ENCODE data around the gene SLC39A13. TPM values are rescaled to one million over a fixed set of nuclear protein-coding genes. Genes with fewer than 3 reads are reported as not detected.
A peak's percentile ranks its signal among the peaks of the same experiment; 100 is the strongest.

SLC39A13 gene
- total RNA-seq, 2 donors from 2014 or later = 16.2 to 21.0 TPM

DNA sequence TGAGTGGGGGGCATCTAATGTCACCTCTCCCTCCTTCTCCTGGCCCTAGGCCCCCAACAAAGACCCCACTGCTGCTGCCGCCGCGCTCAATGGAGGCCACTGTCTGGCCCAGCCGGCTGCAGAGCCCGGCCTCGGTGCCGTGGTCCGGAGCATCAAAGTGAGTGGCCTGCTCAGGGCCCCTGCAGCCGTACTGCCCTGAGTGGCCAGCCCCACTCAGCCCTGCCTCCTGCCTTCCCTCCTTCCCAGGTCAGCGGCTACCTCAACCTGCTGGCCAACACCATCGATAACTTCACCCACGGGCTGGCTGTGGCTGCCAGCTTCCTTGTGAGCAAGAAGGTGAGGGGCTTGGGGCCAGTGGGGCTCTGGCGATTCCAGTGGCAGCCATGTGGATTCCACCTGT lies 5.0 kb downstream of the SLC39A13 start:
- Mint-ChIP-seq H3K27me3 (ENCODE audit: low read depth) (no peaks in the 10 kb centered on the region), H3K9me3 (no peaks in the 10 kb centered on the region), H3K36me3 (ENCODE audit: insufficient read depth in 2 of 2) (peaks cover 2 to 9% of the 10 kb centered on the region in 2 donors), H3K27ac (no peak overlapping the region), H3K4me1 (ENCODE audit: low read depth) (peaks cover 20% of the 10 kb centered on the region), H3K4me3 (no peak overlapping the region)
- ATAC-seq (replicated peaks in 1 of 2) = no peak
- no peak for DNase-seq

DNA sequence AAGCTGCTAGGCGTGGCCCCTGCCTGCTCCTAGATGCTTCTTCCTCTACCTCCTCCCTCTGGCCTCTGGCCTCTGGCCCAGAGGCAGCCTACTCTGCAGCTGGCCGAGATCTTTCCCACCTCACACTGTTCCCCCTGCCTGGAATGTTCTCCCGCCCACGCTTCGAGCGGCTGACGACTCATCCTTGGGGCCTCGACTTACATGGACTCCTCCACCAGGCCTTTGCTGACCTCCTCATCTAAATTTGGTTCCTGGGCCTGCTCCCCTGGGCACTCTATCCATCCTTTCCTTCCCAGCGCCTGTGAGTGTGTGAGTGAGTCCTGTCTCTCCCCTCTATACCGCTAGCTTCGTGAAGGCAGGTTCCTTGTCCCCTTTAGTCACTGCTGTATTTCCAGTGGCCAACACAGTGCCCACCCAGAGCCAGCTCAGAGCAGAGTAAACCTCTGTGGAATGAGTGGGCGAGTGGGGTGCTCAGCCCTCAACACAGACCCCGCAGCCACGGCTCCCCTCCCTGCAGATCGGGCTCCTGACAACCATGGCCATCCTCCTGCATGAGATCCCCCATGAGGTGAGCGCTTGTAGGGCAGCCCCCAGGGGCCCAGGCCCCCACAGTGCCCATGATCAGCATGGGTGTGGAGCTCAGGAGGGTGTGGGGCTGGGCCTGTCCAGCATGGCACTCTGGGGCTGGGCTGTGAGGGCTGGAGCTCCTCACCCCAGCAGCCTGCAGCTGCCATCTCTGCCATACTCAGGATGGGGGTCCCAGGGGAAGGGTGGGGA lies 5.7 kb downstream of the SLC39A13 start:
- Mint-ChIP-seq H3K9me3 (no peaks in the 10 kb centered on the region), H3K36me3 (ENCODE audit: insufficient read depth in 2 of 2) (peaks cover 0 to 10% of the 10 kb centered on the region in 2 donors), H3K27me3 (ENCODE audit: low read depth) (no peaks in the 10 kb centered on the region), H3K4me1 (ENCODE audit: low read depth) (peaks cover 18% of the 10 kb centered on the region), H3K4me3 (no peak overlapping the region), H3K27ac (no peak overlapping the region)
- ATAC-seq (replicated peaks in 1 of 2) = peak in 1 of 2 donors; percentile 4
- no peak for DNase-seq

DNA sequence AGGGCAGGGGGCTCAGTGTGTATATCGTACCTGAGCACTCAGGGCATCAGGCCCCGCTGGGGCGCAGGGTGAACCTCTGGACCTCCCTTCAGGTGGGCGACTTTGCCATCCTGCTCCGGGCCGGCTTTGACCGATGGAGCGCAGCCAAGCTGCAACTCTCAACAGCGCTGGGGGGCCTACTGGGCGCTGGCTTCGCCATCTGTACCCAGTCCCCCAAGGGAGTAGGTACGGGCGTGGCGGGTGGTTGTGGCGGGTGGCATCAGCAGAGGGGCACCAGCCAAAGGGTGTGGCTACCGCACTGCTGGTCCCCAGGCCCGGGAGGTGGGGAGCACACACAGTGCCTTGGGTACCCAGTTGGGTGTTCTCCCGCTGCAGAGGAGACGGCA lies 6.3 kb downstream of the SLC39A13 start:
- Mint-ChIP-seq H3K9me3 (no peaks in the 10 kb centered on the region), H3K27me3 (ENCODE audit: low read depth) (no peaks in the 10 kb centered on the region), H3K4me1 (ENCODE audit: low read depth) (peaks cover 12% of the 10 kb centered on the region), H3K4me3 (no peak overlapping the region), H3K27ac (no peak overlapping the region), H3K36me3 (ENCODE audit: insufficient read depth in 2 of 2) (peaks cover 0 to 13% of the 10 kb centered on the region in 2 donors)
- ATAC-seq (replicated peaks in 1 of 2) (no peak), DNase-seq (no peak)

DNA sequence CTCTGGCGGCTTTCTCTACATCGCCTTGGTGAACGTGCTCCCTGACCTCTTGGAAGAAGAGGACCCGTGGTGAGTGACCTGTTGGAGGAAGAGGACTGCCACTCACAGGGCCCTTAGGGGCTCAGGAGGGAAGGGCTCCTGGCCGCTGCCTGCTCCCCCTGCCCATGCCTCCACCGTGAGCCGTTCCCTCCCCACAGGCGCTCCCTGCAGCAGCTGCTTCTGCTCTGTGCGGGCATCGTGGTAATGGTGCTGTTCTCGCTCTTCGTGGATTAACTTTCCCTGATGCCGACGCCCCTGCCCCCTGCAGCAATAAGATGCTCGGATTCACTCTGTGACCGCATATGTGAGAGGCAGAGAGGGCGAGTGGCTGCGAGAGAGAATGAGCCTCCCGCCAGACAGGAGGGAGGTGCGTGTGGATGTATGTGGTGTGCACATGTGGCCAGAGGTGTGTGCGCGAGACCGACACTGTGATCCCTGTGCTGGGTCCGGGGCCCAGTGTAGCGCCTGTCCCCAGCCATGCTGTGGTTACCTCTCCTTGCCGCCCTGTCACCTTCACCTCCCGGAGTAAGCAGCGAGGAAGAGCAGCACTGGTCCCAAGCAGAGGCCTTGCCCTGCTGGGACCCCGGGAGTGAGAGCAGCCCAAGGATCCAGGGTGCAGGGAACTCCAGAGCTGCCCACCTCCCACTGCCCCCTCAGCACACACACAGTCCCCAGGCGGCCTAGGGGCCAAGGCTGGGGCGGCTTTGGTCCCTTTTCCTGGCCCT lies 6.9 kb downstream of the SLC39A13 start:
- ATAC-seq (replicated peaks in 1 of 2) = no peak
- Mint-ChIP-seq H3K9me3 (no peaks in the 10 kb centered on the region), H3K36me3 (ENCODE audit: insufficient read depth in 2 of 2) (peaks cover 4 to 17% of the 10 kb centered on the region in 2 donors), H3K4me1 (ENCODE audit: low read depth) (peaks cover 11% of the 10 kb centered on the region), H3K27me3 (ENCODE audit: low read depth) (no peaks in the 10 kb centered on the region), H3K4me3 (no peak overlapping the region), H3K27ac (no peak overlapping the region)
- DNase-seq = no peak

DNA sequence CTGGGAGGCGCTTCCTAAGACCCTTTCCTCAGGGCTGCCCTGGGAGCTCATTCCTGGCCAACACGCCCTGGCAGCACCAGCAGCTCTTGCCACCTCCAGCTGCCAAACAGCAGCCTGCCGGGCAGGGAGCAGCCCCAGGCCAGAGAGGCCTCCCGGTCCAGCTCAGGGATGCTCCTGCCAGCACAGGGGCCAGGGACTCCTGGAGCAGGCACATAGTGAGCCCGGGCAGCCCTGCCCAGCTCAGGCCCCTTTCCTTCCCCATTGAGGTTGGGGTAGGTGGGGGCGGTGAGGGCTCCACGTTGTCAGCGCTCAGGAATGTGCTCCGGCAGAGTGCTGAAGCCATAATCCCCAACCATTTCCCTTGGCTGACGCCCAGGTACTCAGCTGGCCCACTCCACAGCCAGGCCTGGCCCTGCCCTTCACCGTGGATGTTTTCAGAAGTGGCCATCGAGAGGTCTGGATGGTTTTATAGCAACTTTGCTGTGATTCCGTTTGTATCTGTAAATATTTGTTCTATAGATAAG lies 7.6 kb downstream of the SLC39A13 start:
- DNase-seq (no peak), ATAC-seq (replicated peaks in 1 of 2) (no peak)
- Mint-ChIP-seq H3K4me1 (ENCODE audit: low read depth) (peaks cover 11% of the 10 kb centered on the region), H3K27me3 (ENCODE audit: low read depth) (no peaks in the 10 kb centered on the region), H3K9me3 (no peaks in the 10 kb centered on the region), H3K4me3 (no peak overlapping the region), H3K36me3 (ENCODE audit: insufficient read depth in 2 of 2) (peaks cover 4 to 20% of the 10 kb centered on the region in 2 donors), H3K27ac (no peak overlapping the region)

DNA sequence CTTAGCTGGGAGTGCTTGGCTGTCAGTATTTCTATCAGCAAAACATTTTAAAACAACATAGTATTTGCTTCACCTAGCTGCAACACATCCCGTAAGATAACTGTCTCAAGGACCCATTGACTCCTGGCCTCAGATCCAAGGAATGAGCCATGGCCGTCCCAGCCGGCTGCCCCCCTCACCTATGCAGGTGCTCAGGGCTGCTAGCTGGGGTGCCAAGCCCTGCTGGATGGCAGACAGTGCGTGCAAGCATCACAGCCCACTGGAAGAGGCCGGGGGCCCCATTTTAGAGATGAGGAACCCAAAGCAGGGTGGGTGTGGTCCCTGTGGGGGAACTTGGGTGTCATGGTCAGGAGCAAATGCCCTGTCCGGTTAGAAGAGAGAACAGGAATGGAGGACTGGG lies 9.3 kb downstream of the SLC39A13 start:
- Mint-ChIP-seq H3K27me3 (ENCODE audit: low read depth) (no peaks in the 10 kb centered on the region), H3K36me3 (ENCODE audit: insufficient read depth in 2 of 2) (peaks cover 4 to 24% of the 10 kb centered on the region in 2 donors), H3K4me1 (ENCODE audit: low read depth) (peaks cover 11% of the 10 kb centered on the region), H3K9me3 (no peaks in the 10 kb centered on the region), H3K4me3 (no peak overlapping the region), H3K27ac (no peak overlapping the region)
- ATAC-seq (replicated peaks in 1 of 2) (no peak), DNase-seq (no peak)

DNA sequence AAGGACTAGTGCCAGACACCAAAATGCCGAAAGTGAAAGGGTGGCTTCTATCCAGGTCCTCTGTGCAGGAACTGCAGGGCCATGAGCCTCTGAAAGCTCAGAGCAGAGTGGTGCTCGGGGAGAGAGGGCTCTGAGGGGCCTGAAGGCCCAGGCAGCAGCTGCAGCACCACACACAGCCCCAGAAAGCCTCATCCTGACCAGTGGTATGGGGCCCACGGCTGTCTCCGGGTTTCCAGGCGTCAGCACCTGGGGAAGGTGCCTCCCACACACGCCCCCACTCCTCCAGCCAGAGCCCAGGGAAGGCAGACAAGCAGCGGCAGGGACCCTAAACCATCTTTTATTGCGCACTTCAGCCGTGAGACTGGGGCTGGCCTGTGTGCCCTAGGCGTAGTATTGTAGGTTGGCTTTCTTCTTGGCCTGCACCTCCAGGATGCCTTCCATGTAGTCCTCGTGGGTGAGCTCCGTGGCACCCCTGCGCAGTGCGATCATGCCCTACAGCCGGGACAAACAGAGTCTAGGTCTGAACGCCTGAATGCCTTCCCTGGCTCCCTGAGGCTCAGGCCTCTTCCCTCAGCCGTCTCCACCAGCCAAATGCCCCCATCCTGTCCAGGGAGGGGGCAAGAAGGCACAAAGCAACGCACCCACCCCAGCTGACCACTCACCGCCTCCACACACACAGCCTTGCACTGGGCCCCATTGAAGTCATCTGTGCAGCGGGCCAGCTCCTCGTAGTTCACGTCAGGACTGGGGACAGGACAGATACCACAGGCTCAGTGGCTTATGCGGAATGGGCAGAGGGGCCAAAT lies 10.3 kb downstream of the SLC39A13 start:
- H3K36me3 Mint-ChIP-seq (ENCODE audit: insufficient read depth in 2 of 2) = peaks cover 4 to 30% of the 10 kb centered on the region in 2 donors
- no peak overlapping the region for H3K27ac Mint-ChIP-seq
- no peaks in the 10 kb centered on the region for H3K27me3 Mint-ChIP-seq (ENCODE audit: low read depth)

DNA sequence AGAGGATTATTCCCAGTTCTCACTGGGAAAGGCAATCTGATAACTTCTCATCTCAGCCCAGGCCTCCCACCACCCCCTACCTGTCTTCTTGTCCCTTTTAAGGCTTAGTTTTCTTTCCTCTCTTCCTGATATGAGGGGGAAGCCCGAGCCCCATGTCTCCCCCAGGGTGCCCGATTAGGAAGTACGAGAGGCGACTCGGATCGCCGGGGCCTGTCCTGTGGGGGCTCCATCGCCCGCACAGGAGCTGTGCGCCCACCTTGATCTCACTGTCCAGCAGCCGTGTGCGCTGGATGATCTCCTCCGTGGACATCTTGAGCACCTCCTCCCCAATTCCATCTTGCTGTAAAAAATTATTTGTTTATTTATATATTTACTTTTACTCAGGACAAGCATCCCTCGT lies 17.2 kb downstream of the SLC39A13 start:
- ATAC-seq (replicated peaks in 1 of 2) (no peak), DNase-seq (no peak)
- Mint-ChIP-seq H3K27me3 (ENCODE audit: low read depth) (no peaks in the 10 kb centered on the region), H3K27ac (peak overlapping the region; percentile 99), H3K9me3 (no peaks in the 10 kb centered on the region), H3K4me1 (ENCODE audit: low read depth) (peaks cover 33% of the 10 kb centered on the region), H3K36me3 (ENCODE audit: insufficient read depth in 2 of 2) (peaks cover 8 to 29% of the 10 kb centered on the region in 2 donors), H3K4me3 (peak overlapping the region; percentile 93 to 100)

More for the DNA sequence above, 10.3 kb downstream of the SLC39A13 start:
- DNase-seq = no peak
- peak in 1 of 2 donors; percentile 3 for ATAC-seq (replicated peaks in 1 of 2)
- H3K9me3 Mint-ChIP-seq = no peaks in the 10 kb centered on the region
- peaks cover 11% of the 10 kb centered on the region for H3K4me1 Mint-ChIP-seq (ENCODE audit: low read depth)
- H3K4me3 Mint-ChIP-seq = no peak overlapping the region

DNA sequence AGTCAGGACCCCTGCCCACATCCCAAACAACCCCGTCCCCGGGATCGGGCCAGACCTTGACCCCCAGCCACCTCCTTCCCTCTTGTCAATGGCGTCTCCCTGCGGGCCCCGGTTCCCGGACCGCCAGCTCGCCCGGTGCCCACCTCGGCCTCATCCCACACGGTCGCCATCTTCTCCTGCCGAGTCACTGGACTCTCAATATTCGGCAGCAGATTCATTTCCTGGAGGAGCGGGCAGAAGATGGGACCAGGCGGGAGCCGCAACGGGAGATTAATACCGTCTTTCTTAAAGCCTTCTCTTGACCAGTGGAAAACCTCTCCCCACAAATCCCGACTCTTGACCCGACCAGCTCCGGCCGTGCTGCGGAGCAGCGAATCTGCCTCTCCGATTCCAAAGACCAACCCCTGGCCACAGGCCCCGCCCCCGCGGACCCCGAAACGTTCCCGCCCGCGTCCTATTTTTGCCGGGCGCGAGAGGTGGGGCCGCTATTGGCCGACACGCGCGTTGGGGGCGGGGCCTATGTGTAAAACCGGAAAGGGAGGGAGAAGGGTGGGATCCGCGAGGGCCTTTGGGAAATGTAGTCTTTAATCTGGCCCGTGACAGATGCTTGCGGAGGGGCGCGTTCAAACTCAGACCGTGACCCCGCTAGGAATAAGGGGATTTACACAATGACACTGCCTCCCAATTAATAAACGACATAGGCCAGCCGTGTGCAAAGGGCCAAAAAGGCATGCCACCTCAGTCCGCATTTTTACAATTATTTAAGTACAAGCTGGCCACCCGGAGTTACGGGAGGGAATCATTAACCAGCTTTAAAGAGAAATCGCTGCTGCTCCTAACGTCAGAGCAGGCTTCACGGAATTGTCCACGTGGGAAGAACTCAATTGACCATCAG lies 17.9 kb downstream of the SLC39A13 start, which contains the start of gene PSMC3:
Gene PSMC3, minus strand, starts transcription at position 378 of the 895 bp plus-strand sequence. Its CDS starts 160 bp downstream, at position 218.
- ATAC-seq (replicated peaks in 1 of 2) (peak; percentile 95 to 97), DNase-seq (peak; percentile 99 to 100)
- Mint-ChIP-seq H3K27ac (peak within 1 kb of the TSS; percentile 99), H3K4me1 (ENCODE audit: low read depth) (peaks cover 33% of the 10 kb centered on the region), H3K27me3 (ENCODE audit: low read depth) (no peaks in the 10 kb centered on the region), H3K36me3 (ENCODE audit: insufficient read depth in 2 of 2) (peaks cover 8 to 26% of the 10 kb centered on the region in 2 donors), H3K9me3 (no peaks in the 10 kb centered on the region), H3K4me3 (peak within 1 kb of the TSS; percentile 93 to 100)

DNA sequence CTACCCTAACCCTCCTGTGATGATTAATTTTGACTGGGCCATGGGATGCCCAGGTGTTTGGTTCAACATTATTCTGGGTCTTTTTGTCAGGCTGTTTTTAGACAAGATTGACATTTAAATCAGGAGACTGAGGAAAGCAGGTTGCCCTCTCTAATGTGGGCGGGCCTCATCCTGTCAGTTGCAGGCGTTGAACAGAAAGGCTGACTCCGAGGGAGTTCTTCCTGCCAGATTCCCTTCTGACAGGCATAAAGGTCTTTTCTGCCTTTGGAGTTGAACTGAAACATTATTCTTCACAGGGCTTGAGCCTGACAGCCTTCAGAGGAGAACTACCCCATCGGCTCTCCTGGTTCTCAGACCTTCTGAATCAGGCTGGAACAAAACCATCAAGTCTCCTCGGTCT lies 22.1 kb downstream of the SLC39A13 start:
- Mint-ChIP-seq H3K4me3 (no peak overlapping the region), H3K4me1 (ENCODE audit: low read depth) (peaks cover 15% of the 10 kb centered on the region), H3K27me3 (ENCODE audit: low read depth) (no peaks in the 10 kb centered on the region), H3K27ac (no peak overlapping the region), H3K9me3 (no peaks in the 10 kb centered on the region), H3K36me3 (ENCODE audit: insufficient read depth in 2 of 2) (peaks cover 4% of the 10 kb centered on the region in 2 donors)
- DNase-seq (no peak), ATAC-seq (replicated peaks in 1 of 2) (no peak)

DNA sequence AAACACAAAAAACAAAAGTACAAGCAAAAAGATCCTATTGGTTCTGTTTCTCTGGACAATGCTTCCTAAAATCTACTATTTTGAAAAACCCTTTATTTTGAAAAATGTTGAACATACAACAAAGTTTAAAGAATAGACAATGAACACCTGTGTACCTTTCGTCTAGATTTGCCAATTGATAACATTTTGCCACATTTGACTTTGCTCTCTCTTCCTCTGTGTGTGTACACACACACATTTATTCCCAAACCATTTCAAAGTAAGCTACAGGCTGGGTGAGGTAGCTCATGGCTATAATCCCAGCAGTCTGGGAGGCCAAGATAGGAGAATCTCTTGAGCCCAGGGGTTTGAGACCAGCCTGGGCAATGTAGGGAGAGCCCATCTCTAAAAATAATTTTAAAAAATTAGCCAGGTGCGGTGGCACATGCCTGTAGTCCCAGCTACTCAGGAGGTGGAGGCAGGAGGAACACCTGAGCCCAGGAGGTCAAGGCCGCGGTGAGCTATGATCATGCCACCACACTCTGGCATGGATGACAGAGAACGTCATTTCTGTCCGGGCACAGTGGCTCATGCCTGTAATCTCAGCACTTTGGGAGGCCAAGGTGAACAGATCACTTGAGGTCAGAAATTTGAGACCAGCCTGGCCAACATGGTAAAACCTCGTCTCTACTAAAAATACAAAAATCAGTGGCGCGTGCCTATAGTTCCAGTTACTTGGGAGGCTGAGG lies 23.1 kb downstream of the SLC39A13 start:
- ATAC-seq (replicated peaks in 1 of 2) = no peak
- Mint-ChIP-seq H3K36me3 (ENCODE audit: insufficient read depth in 2 of 2) (no peaks in the 10 kb centered on the region), H3K27ac (no peak overlapping the region), H3K4me1 (ENCODE audit: low read depth) (peaks cover 5% of the 10 kb centered on the region), H3K9me3 (no peaks in the 10 kb centered on the region), H3K27me3 (ENCODE audit: low read depth) (no peaks in the 10 kb centered on the region), H3K4me3 (no peak overlapping the region)
- DNase-seq = no peak
